A673 (cell line): ENCODE measurements around the gene PRDM16. TPM values are rescaled to one million over a fixed set of nuclear protein-coding genes. Genes with fewer than 3 reads are reported as not detected.
"Not testable (repeated sequence)": the region's sequence is repeated elsewhere in the genome, so short reads cannot be mapped to it uniquely, and the experiment has no call there.

Experiments used
- BruUV-seq: library from RNA; stranded (reverse); fragments of 400-500 nt; replicated peaks from 2 replicates; lab custom pipeline; 2021; lab: Mats Ljungman, UMichigan
- CTCF ChIA-PET: fragments of 300-600 bp; sonication (Branson Sonifier 250); formaldehyde crosslinking; loops from one replicate; lab custom pipeline; 2022; ENCODE audit warnings: antibody characterized with exemption; lab: Charles Lee
- POLR2A ChIA-PET: fragments of 300-600 bp; sonication (Branson Sonifier 250); formaldehyde crosslinking; loops from one replicate; lab custom pipeline; 2022; ENCODE audit warnings: antibody characterized with exemption; ENCODE audit not compliant: low non-redundant PET; lab: Charles Lee
- DNase-seq: peaks from one replicate; pipeline ENCODE4 v3.0.0-alpha.2; 2015; ENCODE audit warnings: low spot score
- H3K27ac ChIP-seq: fragments of 200-600 bp; sonication (generic); 2 replicates; pipeline ENCODE4 v1.5.1; 2016; ENCODE audit warnings: mixed run types, low read depth, mild to moderate bottlenecking, mixed read lengths, antibody characterized with exemption, low read length; ENCODE audit not compliant: poor library complexity, severe bottlenecking
- H3K27me3 ChIP-seq: fragments of 200-600 bp; sonication (generic); replicated peaks from 2 replicates; pipeline ENCODE4 v1.6.1; 2017; ENCODE audit warnings: mixed run types, low read depth, mild to moderate bottlenecking, mixed read lengths, antibody characterized with exemption, low read length; ENCODE audit not compliant: insufficient read depth, poor library complexity
- H3K36me3 ChIP-seq: fragments of 200-600 bp; sonication (generic); 2 replicates; pipeline ENCODE4 v1.6.1; 2016; ENCODE audit warnings: mixed run types, mild to moderate bottlenecking, mixed read lengths, antibody characterized with exemption, low read length; ENCODE audit not compliant: insufficient read depth, poor library complexity, severe bottlenecking
- H3K4me1 ChIP-seq: fragments of 200-600 bp; sonication (generic); 2 replicates; pipeline ENCODE4 v1.6.1; 2017; ENCODE audit warnings: mixed run types, mild to moderate bottlenecking, mixed read lengths, antibody characterized with exemption, low read length; ENCODE audit not compliant: insufficient read depth, poor library complexity, severe bottlenecking
- H3K4me3 ChIP-seq: fragments of 200-600 bp; sonication (generic); 2 replicates; pipeline ENCODE4 v1.5.1; 2016; ENCODE audit warnings: low read depth, mixed run types, mild to moderate bottlenecking, mixed read lengths, low read length; ENCODE audit not compliant: poor library complexity, severe bottlenecking
- H3K9me3 ChIP-seq: fragments of 200-600 bp; sonication (generic); 2 replicates; pipeline ENCODE4 v1.6.1; 2016; ENCODE audit warnings: mixed run types, low read depth, mild to moderate bottlenecking, mixed read lengths, antibody characterized with exemption, low read length; ENCODE audit not compliant: poor library complexity, severe bottlenecking
- EZH2 ChIP-seq: fragments of 200-600 bp; sonication (generic); IDR thresholded peaks from 2 replicates; pipeline ENCODE4 v1.6.1; 2017; ENCODE audit warnings: borderline replicate concordance, low read depth, mild to moderate bottlenecking, mixed read lengths, antibody characterized with exemption, low read length; ENCODE audit not compliant: poor library complexity, severe bottlenecking
- intact Hi-C: fragments of 100-400 bp; cut with micrococcal nuclease; formaldehyde crosslinking; loops from one replicate; pipeline ENCODE4 v1.10.0; 2022; ENCODE audit not compliant: unreplicated experiment
- total RNA-seq: library from RNA; stranded (reverse); gene quantifications from 2 replicates; pipeline ENCODE4 v1.2.3, GENCODE V29; 2021
- TF ChIP-seq, protein P1 (sequence below): fragments of 300-800, 200-600 bp; sonication (generic); conservative IDR thresholded peaks from 2 replicates; pipeline ENCODE4 v1.5.1; 2017; ENCODE audit warnings: low read depth, mild to moderate bottlenecking, antibody characterized with exemption, low read length, moderate library complexity, mixed read lengths

PRDM16 gene
- total RNA-seq, 1 experiment from 2014 or later, result 0.49 TPM

- Histone ChIP-seq H3K4me3 (no peak overlapping the region), H3K36me3 (no peaks in the 10 kb centered on the region), H3K27ac (no peak overlapping the region), H3K4me1 (no peaks in the 10 kb centered on the region), H3K27me3 (peaks cover 14% of the 10 kb centered on the region), H3K9me3 (no peaks in the 10 kb centered on the region)
- no peak for TF ChIP-seq EZH2
- TF ChIP-seq, protein P1, sequence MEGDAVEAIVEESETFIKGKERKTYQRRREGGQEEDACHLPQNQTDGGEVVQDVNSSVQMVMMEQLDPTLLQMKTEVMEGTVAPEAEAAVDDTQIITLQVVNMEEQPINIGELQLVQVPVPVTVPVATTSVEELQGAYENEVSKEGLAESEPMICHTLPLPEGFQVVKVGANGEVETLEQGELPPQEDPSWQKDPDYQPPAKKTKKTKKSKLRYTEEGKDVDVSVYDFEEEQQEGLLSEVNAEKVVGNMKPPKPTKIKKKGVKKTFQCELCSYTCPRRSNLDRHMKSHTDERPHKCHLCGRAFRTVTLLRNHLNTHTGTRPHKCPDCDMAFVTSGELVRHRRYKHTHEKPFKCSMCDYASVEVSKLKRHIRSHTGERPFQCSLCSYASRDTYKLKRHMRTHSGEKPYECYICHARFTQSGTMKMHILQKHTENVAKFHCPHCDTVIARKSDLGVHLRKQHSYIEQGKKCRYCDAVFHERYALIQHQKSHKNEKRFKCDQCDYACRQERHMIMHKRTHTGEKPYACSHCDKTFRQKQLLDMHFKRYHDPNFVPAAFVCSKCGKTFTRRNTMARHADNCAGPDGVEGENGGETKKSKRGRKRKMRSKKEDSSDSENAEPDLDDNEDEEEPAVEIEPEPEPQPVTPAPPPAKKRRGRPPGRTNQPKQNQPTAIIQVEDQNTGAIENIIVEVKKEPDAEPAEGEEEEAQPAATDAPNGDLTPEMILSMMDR, result no peak
- no TSS peak for BruUV-seq
- intact Hi-C loops, result no loop called here
- ChIA-PET POLR2A (no interaction called here), CTCF (no interaction called here)
- DNase-seq, result no peak
Measured at GRCh38 chr1:3087049-3087448, 18.0 kb downstream of the PRDM16 start.

GRCh38 chr1:3087946-3088668, 19.1 kb downstream of the PRDM16 start:
- BruUV-seq, intact Hi-C loops: not testable (repeated sequence)

DNA sequence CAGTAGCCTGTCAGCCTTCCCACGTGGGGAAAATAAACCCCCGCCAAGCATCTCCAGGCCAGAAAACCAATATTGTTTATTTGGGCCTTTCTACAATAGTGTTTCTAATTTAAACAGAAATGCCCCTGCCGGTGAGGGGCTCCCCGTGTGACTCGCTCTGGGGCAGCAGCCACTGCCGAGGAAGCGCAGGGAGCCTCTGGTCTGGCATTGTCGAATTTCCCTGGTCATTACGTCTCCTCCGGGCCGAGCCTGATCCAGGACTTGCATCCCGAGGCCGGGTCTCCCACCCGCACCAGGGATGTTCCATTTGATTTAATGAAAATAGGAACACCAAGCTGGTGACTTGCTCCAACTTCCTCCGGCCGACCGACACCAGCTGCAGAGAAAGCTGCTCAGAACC, 20.5 kb downstream of the PRDM16 start:
- Histone ChIP-seq H3K4me3 (no peak overlapping the region), H3K4me1 (no peaks in the 10 kb centered on the region), H3K9me3 (no peaks in the 10 kb centered on the region), H3K27ac (no peak overlapping the region), H3K36me3 (no peaks in the 10 kb centered on the region), H3K27me3 (peaks cover 39% of the 10 kb centered on the region)
- BruUV-seq, result no TSS peak
- ChIA-PET CTCF (no interaction called here), POLR2A (no interaction called here)
- DNase-seq, result no peak
- TF ChIP-seq, protein P1, result no peak
- no peak for TF ChIP-seq EZH2
- intact Hi-C loops, result no loop called here

More at GRCh38 chr1:3087946-3088668, 19.1 kb downstream of the PRDM16 start:
- CTCF ChIA-PET, H3K9me3 ChIP-seq, POLR2A ChIA-PET, H3K27ac ChIP-seq, H3K4me1 ChIP-seq, H3K36me3 ChIP-seq, H3K4me3 ChIP-seq, DNase-seq: not testable (repeated sequence)
- peaks cover 25% of the 10 kb centered on the region for H3K27me3 ChIP-seq

- peaks cover 52% of the 10 kb centered on the region for H3K27me3 ChIP-seq
- H3K36me3 ChIP-seq, result no peaks in the 10 kb centered on the region
- DNase-seq, result no peak
- no peak overlapping the region for H3K4me3 ChIP-seq
- H3K4me1 ChIP-seq, result no peaks in the 10 kb centered on the region
- no TSS peak for BruUV-seq
- ChIA-PET CTCF (no interaction called here), POLR2A (no interaction called here)
- intact Hi-C loops, result no loop called here
- H3K9me3 ChIP-seq, result no peaks in the 10 kb centered on the region
- H3K27ac ChIP-seq, result no peak overlapping the region
- TF ChIP-seq, protein P1, result no peak
- TF ChIP-seq EZH2, result no peak
Measured at GRCh38 chr1:3091334-3091733, 22.3 kb downstream of the PRDM16 start.
